Neural progenitor cell (in vitro differentiated cells): ENCODE results near the gene SNAI3. TPM values are rescaled to one million over a fixed set of nuclear protein-coding genes. Genes with fewer than 3 reads are reported as not detected.
A peak's percentile ranks its signal among the peaks of the same experiment; 100 is the strongest.

Source experiments
- DNase-seq: peaks from one replicate; pipeline ENCODE4 v3.0.0-alpha.2; 2016; ENCODE audit warnings: low spot score
- H2AFZ ChIP-seq: fragments of 200-600 bp; sonication (generic); replicated peaks from 2 replicates; pipeline ENCODE4 v1.6.1; 2016; ENCODE audit warnings: antibody characterized with exemption
- H3F3A ChIP-seq: fragments of 200-600 bp; sonication (generic); 2 replicates; pipeline ENCODE4 v1.6.1; 2016; ENCODE audit warnings: antibody characterized with exemption, low read depth
- H3K27ac ChIP-seq: fragments of 200-600 bp; sonication (generic); 2 replicates; pipeline ENCODE4 v1.5.1; 2016; ENCODE audit warnings: mild to moderate bottlenecking
- H3K27me3 ChIP-seq: fragments of 200-600 bp; sonication (generic); 2 replicates; pipeline ENCODE4 v1.6.1; 2016; ENCODE audit warnings: mild to moderate bottlenecking, moderate library complexity
- H3K36me3 ChIP-seq: fragments of 200-600 bp; sonication (generic); 2 replicates; pipeline ENCODE4 v1.5.1; 2016
- H3K4me1 ChIP-seq: fragments of 200-600 bp; sonication (generic); 2 replicates; pipeline ENCODE4 v1.6.1; 2016; ENCODE audit warnings: mixed run types
- H3K4me2 ChIP-seq: fragments of 200-600 bp; sonication (generic); 2 replicates; pipeline ENCODE4 v1.6.1; 2016
- H3K4me3 ChIP-seq: fragments of 200-600 bp; sonication (generic); 2 replicates; pipeline ENCODE4 v1.5.1; 2016
- H3K79me2 ChIP-seq: fragments of 200-600 bp; sonication (generic); 2 replicates; pipeline ENCODE4 v1.6.1; 2016; ENCODE audit warnings: low read depth
- H3K9ac ChIP-seq: fragments of 200-600 bp; sonication (generic); 2 replicates; pipeline ENCODE4 v1.6.1; 2016
- H3K9me3 ChIP-seq: fragments of 200-600 bp; sonication (generic); 2 replicates; pipeline ENCODE4 v1.5.1; 2016; ENCODE audit warnings: low read depth
- H4K20me1 ChIP-seq: fragments of 200-600 bp; sonication (generic); 2 replicates; pipeline ENCODE4 v1.6.1; 2016; ENCODE audit warnings: low read depth
- H3K27ac Mint-ChIP-seq: 3 replicates; pipeline ENCODE4 v1.8.0; 2021; ENCODE audit warnings: mixed read lengths
- H3K27me3 Mint-ChIP-seq: 2 replicates; pipeline ENCODE4 v1.8.0; 2022; ENCODE audit warnings: low read depth, mild to moderate bottlenecking, inconsistent platforms, moderate library complexity, mixed read lengths; ENCODE audit not compliant: insufficient read depth
- H3K36me3 Mint-ChIP-seq: 3 replicates; pipeline ENCODE4 v1.8.0; 2021; ENCODE audit warnings: mixed read lengths
- H3K4me1 Mint-ChIP-seq: 3 replicates; pipeline ENCODE4 v1.8.0; 2021; ENCODE audit warnings: mixed read lengths
- H3K4me3 Mint-ChIP-seq: 3 replicates; pipeline ENCODE4 v1.8.0; 2021; ENCODE audit warnings: mild to moderate bottlenecking, moderate library complexity, mixed read lengths
- H3K9me3 Mint-ChIP-seq: 3 replicates; pipeline ENCODE4 v1.8.0; 2020; ENCODE audit warnings: mixed read lengths
- EZH2 ChIP-seq: fragments of 200-600 bp; sonication (generic); IDR thresholded peaks from 2 replicates; pipeline ENCODE4 v1.6.1; 2017; ENCODE audit warnings: antibody characterized with exemption, mild to moderate bottlenecking, moderate library complexity
- EZH2phosphoT487 ChIP-seq: fragments of 200-600 bp; sonication (generic); IDR thresholded peaks from 2 replicates; pipeline ENCODE4 v1.6.1; 2017; ENCODE audit warnings: antibody characterized with exemption
- total RNA-seq: library from RNA; depleted of rRNA; stranded (reverse); fragments of >200 nt; gene quantifications from 2 replicates; pipeline ENCODE4 v1.2.3, GENCODE V29; 2015; ENCODE audit warnings: low replicate concordance
- TF ChIP-seq, protein P1 (sequence below): fragments of 200-600 bp; sonication (generic); IDR thresholded peaks from 2 replicates; pipeline ENCODE4 v1.5.1; 2017; ENCODE audit warnings: antibody characterized with exemption, mild to moderate bottlenecking

Gene SNAI3
- total RNA-seq, 1 donor from 2014 or later = not detected

DNA sequence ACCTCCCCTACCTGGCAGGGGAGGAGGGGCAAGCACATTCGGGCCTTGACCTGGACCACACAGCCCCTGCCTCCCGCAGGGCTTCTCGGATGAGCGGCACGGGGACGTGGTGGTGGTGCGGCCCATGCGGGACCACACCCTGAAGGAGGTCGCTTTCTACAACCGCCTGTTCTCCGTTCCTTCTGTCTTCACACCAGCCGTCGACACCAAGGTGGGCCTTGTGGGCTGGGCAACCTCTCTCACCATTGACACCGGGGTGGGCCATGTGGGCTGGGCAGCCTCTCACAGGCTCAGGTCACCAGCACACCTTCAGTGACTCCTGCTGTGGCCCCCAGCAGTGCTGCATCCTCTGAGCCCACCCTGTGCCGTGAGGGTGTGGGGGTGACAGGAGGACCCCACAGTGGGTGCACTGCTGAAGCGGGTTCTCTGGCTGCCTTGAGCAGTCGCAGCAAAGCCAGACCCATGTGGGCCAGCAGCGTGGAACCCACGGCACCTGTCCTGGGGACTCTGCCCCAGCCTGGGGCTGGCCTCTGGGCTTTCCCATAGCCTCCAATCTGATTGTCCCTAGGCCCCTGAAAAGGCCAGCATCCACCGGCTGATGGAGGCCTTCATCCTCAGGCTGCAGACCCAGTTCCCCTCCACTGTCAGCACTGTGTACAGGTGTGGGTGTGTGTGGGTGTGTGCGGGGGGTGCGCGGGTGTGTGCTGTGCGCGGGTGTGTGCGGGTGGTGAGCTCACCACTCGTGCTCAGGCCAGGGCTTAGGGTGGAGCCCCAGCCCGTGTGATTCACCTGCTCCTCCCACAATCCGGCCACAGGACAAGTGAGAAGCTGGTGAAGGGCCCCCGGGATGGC is 27.5 kb upstream of the SNAI3 start:
- H3K36me3 ChIP-seq = no peaks in the 10 kb centered on the region
- no peaks in the 10 kb centered on the region for H3K9me3 Mint-ChIP-seq

DNA sequence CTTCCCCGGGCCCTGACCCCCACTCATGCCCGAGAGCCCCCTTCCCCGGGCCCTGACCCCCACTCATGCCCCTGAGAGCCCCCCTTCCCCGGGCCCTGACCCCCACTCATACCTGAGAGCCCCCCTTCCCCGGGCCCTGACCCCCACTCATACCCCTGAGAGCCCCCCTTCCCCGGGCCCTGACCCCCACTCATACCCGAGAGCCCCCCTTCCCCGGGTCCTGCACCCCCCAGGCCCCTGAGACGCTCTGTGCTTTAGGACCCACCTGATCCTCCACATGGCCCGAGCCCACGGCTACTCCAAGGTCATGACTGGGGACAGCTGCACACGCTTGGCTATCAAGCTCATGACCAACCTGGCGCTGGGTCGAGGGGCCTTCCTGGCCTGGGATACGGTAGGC is 26.7 kb upstream of the SNAI3 start:
- Histone ChIP-seq H4K20me1 (no peaks in the 10 kb centered on the region), H3K27me3 (no peaks in the 10 kb centered on the region), H2AFZ (no peak overlapping the region), H3K36me3 (no peaks in the 10 kb centered on the region), H3K4me2 (no peak overlapping the region), H3K4me3 (no peak overlapping the region), H3K9ac (no peak overlapping the region), H3F3A (no peaks in the 10 kb centered on the region), H3K4me1 (no peaks in the 10 kb centered on the region), H3K9me3 (no peaks in the 10 kb centered on the region), H3K27ac (no peak overlapping the region), H3K79me2 (peaks cover 7% of the 10 kb centered on the region)
- TF ChIP-seq, protein P1, sequence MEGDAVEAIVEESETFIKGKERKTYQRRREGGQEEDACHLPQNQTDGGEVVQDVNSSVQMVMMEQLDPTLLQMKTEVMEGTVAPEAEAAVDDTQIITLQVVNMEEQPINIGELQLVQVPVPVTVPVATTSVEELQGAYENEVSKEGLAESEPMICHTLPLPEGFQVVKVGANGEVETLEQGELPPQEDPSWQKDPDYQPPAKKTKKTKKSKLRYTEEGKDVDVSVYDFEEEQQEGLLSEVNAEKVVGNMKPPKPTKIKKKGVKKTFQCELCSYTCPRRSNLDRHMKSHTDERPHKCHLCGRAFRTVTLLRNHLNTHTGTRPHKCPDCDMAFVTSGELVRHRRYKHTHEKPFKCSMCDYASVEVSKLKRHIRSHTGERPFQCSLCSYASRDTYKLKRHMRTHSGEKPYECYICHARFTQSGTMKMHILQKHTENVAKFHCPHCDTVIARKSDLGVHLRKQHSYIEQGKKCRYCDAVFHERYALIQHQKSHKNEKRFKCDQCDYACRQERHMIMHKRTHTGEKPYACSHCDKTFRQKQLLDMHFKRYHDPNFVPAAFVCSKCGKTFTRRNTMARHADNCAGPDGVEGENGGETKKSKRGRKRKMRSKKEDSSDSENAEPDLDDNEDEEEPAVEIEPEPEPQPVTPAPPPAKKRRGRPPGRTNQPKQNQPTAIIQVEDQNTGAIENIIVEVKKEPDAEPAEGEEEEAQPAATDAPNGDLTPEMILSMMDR = no peak
- TF ChIP-seq EZH2 = no peak
- no peak for TF ChIP-seq EZH2phosphoT487
- peaks cover 3% of the 10 kb centered on the region for H3K36me3 Mint-ChIP-seq
- no peak overlapping the region for H3K27ac Mint-ChIP-seq
- no peak overlapping the region for H3K4me3 Mint-ChIP-seq
- peaks cover 2% of the 10 kb centered on the region for H3K27me3 Mint-ChIP-seq
- no peak for DNase-seq
- no peaks in the 10 kb centered on the region for H3K4me1 Mint-ChIP-seq
- no peaks in the 10 kb centered on the region for H3K9me3 Mint-ChIP-seq

More for the DNA sequence above, 27.5 kb upstream of the SNAI3 start:
- TF ChIP-seq, protein P1 = no peak
- TF ChIP-seq EZH2phosphoT487 (no peak), EZH2 (no peak)
- no peak overlapping the region for H3K4me2 ChIP-seq
- Mint-ChIP-seq H3K27me3 (peaks cover 2% of the 10 kb centered on the region), H3K27ac (no peak overlapping the region), H3K36me3 (peaks cover 3% of the 10 kb centered on the region), H3K4me3 (no peak overlapping the region), H3K4me1 (no peaks in the 10 kb centered on the region)
- no peak overlapping the region for H3K27ac ChIP-seq
- no peak overlapping the region for H3K9ac ChIP-seq
- no peak for DNase-seq
- no peaks in the 10 kb centered on the region for H3F3A ChIP-seq
- H3K4me1 ChIP-seq = no peaks in the 10 kb centered on the region
- H3K79me2 ChIP-seq = peaks cover 7% of the 10 kb centered on the region
- H2AFZ ChIP-seq = no peak overlapping the region
- H4K20me1 ChIP-seq = no peaks in the 10 kb centered on the region
- H3K9me3 ChIP-seq = no peaks in the 10 kb centered on the region
- no peak overlapping the region for H3K4me3 ChIP-seq
- H3K27me3 ChIP-seq = no peaks in the 10 kb centered on the region

DNA sequence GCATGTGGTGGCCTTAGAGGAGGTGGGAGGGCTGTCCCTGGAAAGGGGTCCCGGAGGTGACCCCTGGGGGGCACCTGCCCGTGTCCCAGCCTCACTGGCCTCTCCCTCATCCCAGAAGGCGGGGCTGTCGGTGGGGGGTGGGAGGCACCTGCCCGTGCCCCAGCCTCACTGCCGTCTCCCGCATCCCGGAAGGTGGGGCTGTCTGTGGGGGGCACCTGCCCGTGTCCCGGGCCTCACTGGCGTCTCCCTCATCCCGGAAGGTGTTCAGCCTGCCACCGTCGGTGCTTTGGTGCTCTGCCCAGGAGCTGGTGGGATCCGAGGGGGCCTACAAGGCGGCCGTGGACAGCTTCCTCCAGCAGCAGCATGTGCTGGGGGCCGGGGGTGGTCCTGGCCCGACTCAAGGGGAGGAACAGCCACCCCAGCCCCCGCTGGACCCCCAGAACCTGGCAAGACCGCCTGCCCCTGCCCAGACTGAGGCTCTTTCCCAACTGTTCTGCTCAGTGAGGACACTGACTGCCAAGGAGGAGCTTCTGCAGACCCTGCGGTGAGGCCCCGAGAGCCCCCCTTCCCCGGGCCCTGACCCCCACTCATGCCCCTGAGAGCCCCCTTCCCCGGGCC is 26.2 kb upstream of the SNAI3 start:
- H3K27me3 Mint-ChIP-seq = peaks cover 2% of the 10 kb centered on the region
- H4K20me1 ChIP-seq = no peaks in the 10 kb centered on the region
- no peaks in the 10 kb centered on the region for H3K9me3 Mint-ChIP-seq
- no peak for TF ChIP-seq EZH2phosphoT487
- no peak for TF ChIP-seq EZH2
- TF ChIP-seq, protein P1 = no peak
- peak overlapping the region; percentile 53 for H3K27ac ChIP-seq
- no peak for DNase-seq
- H3K4me3 ChIP-seq = no peak overlapping the region
- peaks cover 2% of the 10 kb centered on the region for H3K4me1 Mint-ChIP-seq
- H3K4me3 Mint-ChIP-seq = no peak overlapping the region
- no peaks in the 10 kb centered on the region for H3K9me3 ChIP-seq
- H3K36me3 Mint-ChIP-seq = peaks cover 3% of the 10 kb centered on the region
- no peak overlapping the region for H3K4me2 ChIP-seq
- no peaks in the 10 kb centered on the region for H3K36me3 ChIP-seq
- H2AFZ ChIP-seq = no peak overlapping the region
- no peak overlapping the region for H3K27ac Mint-ChIP-seq
- H3K79me2 ChIP-seq = peaks cover 12% of the 10 kb centered on the region
- no peaks in the 10 kb centered on the region for H3K4me1 ChIP-seq
- H3F3A ChIP-seq = no peaks in the 10 kb centered on the region
- no peak overlapping the region for H3K9ac ChIP-seq
- no peaks in the 10 kb centered on the region for H3K27me3 ChIP-seq
